HCT116 (cell line): ENCODE measurements around the gene RPL39L. TPM values are rescaled to one million over a fixed set of nuclear protein-coding genes. Genes with fewer than 3 reads are reported as not detected.

Experiments
- ATAC-seq: fragments of 200-7000 bp; cut with Tn5 transposase; 2 replicates; pipeline ENCODE4 v1.9.1; 2020; ENCODE audit warnings: mild to moderate bottlenecking, moderate library complexity
- BruUV-seq: library from RNA; stranded (reverse); fragments of 400-500 nt; replicated peaks from 2 replicates; lab custom pipeline; 2021; lab: Mats Ljungman, UMichigan
- CTCF ChIA-PET: fragments of 300-600 bp; sonication (Branson Sonifier 250); formaldehyde crosslinking; loops from one replicate; lab custom pipeline; 2021; ENCODE audit warnings: antibody characterized with exemption; lab: Charles Lee
- POLR2A ChIA-PET: fragments of 300-600, 350-600 bp; sonication (Branson Sonifier 250); formaldehyde crosslinking; loops from one replicate; lab custom pipeline; 2021; ENCODE audit warnings: antibody characterized with exemption; lab: Charles Lee
- RAD21 ChIA-PET, 2 experiments: fragments of 300-600 bp; sonication (Branson Sonifier 250); formaldehyde crosslinking; loops; one replicate each; lab custom pipeline; 2023; ENCODE audit warnings: low total read pairs in 2 of 2; ENCODE audit not compliant: uncharacterized antibody in 2 of 2, unreplicated experiment in 2 of 2, low non-redundant PET in 1 of 2; lab: Charles Lee
- DNase-seq: peaks from one replicate; pipeline ENCODE4 v3.0.0-alpha.2; 2010; ENCODE audit warnings: low read depth, low spot score
- H2AFZ ChIP-seq: fragments of 200-600 bp; shearing (Covaris generic), sonication (generic); 2 replicates; pipeline ENCODE4 v1.6.1; 2017; ENCODE audit warnings: low read depth, mixed run types, mixed read lengths, antibody characterized with exemption, low read length; ENCODE audit not compliant: poor library complexity, severe bottlenecking
- H3K27ac ChIP-seq: 2 replicates; pipeline ENCODE4 v1.5.1; 2012; ENCODE audit warnings: low read depth, low read length
- H3K27me3 ChIP-seq: fragments of 200-600 bp; sonication (generic); 2 replicates; pipeline ENCODE4 v1.6.1; 2016; ENCODE audit warnings: mixed run types, low read length, mixed read lengths; ENCODE audit not compliant: insufficient read depth
- H3K36me3 ChIP-seq, 2 experiments: fragments of 200-500 bp in 1 of 2; fragments of 200-600 bp in 1 of 2; sonication (Bioruptor generic) in 1 of 2; sonication (generic) in 1 of 2; 2 replicates each; pipeline versions ENCODE4 v1.5.1 to v1.6.1; 2014 to 2016; ENCODE audit warnings: low read length in 2 of 2, inconsistent platforms in 1 of 2, mixed read lengths in 1 of 2, mixed run types in 1 of 2; ENCODE audit not compliant: insufficient read depth in 2 of 2, control insufficient read depth in 1 of 2
- H3K4me1 ChIP-seq, 2 experiments: fragments of 200-600 bp in 1 of 2; sonication (generic) in 1 of 2; 2 replicates each; pipeline versions ENCODE4 v1.5.1 to v1.6.1; 2012 to 2017; ENCODE audit warnings: low read length in 2 of 2, inconsistent platforms in 1 of 2, mild to moderate bottlenecking in 1 of 2, mixed read lengths in 1 of 2, mixed run types in 1 of 2, moderate library complexity in 1 of 2; ENCODE audit not compliant: insufficient read depth in 2 of 2, control insufficient read depth in 1 of 2
- H3K4me2 ChIP-seq: fragments of 200-600 bp; sonication (generic); 2 replicates; pipeline ENCODE4 v1.6.1; 2017; ENCODE audit warnings: mixed run types, low read length, mixed read lengths
- H3K4me3 ChIP-seq, 2 experiments: fragments of 200-600 bp in 1 of 2; sonication (generic) in 1 of 2; replicated peaks in 1 of 2; 2 replicates each; pipeline ENCODE4 v1.5.1; 2011 to 2016; ENCODE audit warnings: low read length in 2 of 2, control low read depth in 1 of 2, low read depth in 1 of 2, mild to moderate bottlenecking in 1 of 2, mixed read lengths in 1 of 2, mixed run types in 1 of 2
- H3K79me2 ChIP-seq: fragments of 200-600 bp; sonication (generic); 2 replicates; pipeline ENCODE4 v1.6.1; 2017; ENCODE audit warnings: mild to moderate bottlenecking, mixed run types, low read length, moderate library complexity, mixed read lengths; ENCODE audit not compliant: insufficient read depth
- H3K9ac ChIP-seq: fragments of 200-600 bp; sonication (generic); 2 replicates; pipeline ENCODE4 v1.6.1; 2016; ENCODE audit warnings: low read length, mixed read lengths
- H3K9me2 ChIP-seq: fragments of 200-600 bp; sonication (generic), shearing (Covaris generic); 2 replicates; pipeline ENCODE4 v1.6.1; 2017; ENCODE audit warnings: mixed run types, mild to moderate bottlenecking, moderate library complexity; ENCODE audit not compliant: insufficient read depth
- H3K9me3 ChIP-seq, 2 experiments: fragments of 200-500 bp in 1 of 2; fragments of 200-600 bp in 1 of 2; sonication (Bioruptor generic) in 1 of 2; sonication (generic) in 1 of 2; 2 replicates each; pipeline ENCODE4 v1.6.1; 2014 to 2017; ENCODE audit warnings: low read length in 2 of 2, mixed read lengths in 2 of 2, inconsistent platforms in 1 of 2, low read depth in 1 of 2, mild to moderate bottlenecking in 1 of 2, mixed run types in 1 of 2, moderate library complexity in 1 of 2; ENCODE audit not compliant: control insufficient read depth in 1 of 2, insufficient read depth in 1 of 2
- H4K20me1 ChIP-seq: fragments of 200-600 bp; sonication (generic), shearing (Covaris generic); 2 replicates; pipeline ENCODE4 v1.6.1; 2017; ENCODE audit warnings: mixed run types, mild to moderate bottlenecking, moderate library complexity; ENCODE audit not compliant: insufficient read depth
- ELF1 ChIP-seq: IDR thresholded peaks from 2 replicates; pipeline ENCODE4 v1.6.1; 2012; ENCODE audit warnings: low read depth, borderline replicate concordance
- EZH2 ChIP-seq: fragments of 200-600 bp; sonication (generic); IDR thresholded peaks from 2 replicates; pipeline ENCODE4 v1.6.1; 2017; ENCODE audit warnings: antibody characterized with exemption, mixed run types
- POLR2A ChIP-seq: IDR thresholded peaks from 2 replicates; pipeline ENCODE4 v1.7.0; 2011; ENCODE audit warnings: borderline replicate concordance; ENCODE audit not compliant: insufficient read depth, insufficient read length; ENCODE audit errors: extremely low read depth
- RAD21 ChIP-seq: IDR thresholded peaks from 2 replicates; pipeline ENCODE4 v1.6.1; 2012; ENCODE audit warnings: low read depth, mild to moderate bottlenecking
- SIN3A ChIP-seq: IDR thresholded peaks from 2 replicates; pipeline ENCODE4 v1.6.1; 2012; ENCODE audit warnings: low read depth
- SRF ChIP-seq: IDR thresholded peaks from 2 replicates; pipeline ENCODE4 v1.6.1; 2012; ENCODE audit warnings: low read depth
- ZFX ChIP-seq: fragments of 450-650 bp; IDR thresholded peaks from 2 replicates; pipeline ENCODE4 v1.6.1; 2017
- intact Hi-C: fragments of 100-400 bp; cut with micrococcal nuclease; formaldehyde crosslinking; loops from 2 replicates; pipeline ENCODE4 v1.10.0; 2022
- total RNA-seq: library from RNA; stranded (reverse); gene quantifications from one replicate; pipeline ENCODE4 v1.2.1, GENCODE V29; 2021; ENCODE audit not compliant: unreplicated experiment
- TF ChIP-seq, protein P1 (sequence below): IDR thresholded peaks from 2 replicates; pipeline ENCODE4 v1.6.1; 2011; ENCODE audit warnings: mild to moderate bottlenecking, low read length, moderate library complexity; ENCODE audit not compliant: insufficient replicate concordance; ENCODE audit errors: extremely low read depth
- TF ChIP-seq, protein P2 (sequence below): IDR thresholded peaks from 2 replicates; pipeline ENCODE4 v1.6.1; 2012; ENCODE audit warnings: low read depth

The RPL39L gene
- total RNA-seq, 1 experiment from 2014 or later, result not detected

DNA sequence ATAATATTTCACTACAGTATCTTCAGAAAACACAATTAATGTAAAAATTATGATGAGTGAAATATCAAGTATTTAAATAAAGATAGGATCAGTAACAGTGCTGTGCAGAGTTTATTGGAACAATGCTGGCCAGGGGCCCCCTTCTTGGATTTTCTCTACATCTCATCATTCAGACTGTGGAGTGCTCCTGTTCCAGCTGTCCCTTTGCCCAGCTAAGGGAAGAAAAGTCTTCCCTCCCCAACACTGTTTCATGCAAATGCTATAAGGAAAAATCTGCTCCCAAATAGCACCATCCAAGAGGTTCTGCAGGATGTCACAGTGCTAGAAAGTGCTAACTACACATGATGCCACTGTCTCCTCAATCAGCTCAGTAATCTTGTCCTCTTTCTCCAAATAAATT, 64.5 kb downstream of the RPL39L start (continued):
- no peak for TF ChIP-seq EZH2
- TF ChIP-seq SRF, result no peak
- no peak for TF ChIP-seq RAD21
- TF ChIP-seq, all 23 proteins: peak for 0

GRCh38 chr3:187073581-187074098, 65.7 kb downstream of the RPL39L start:
- no peaks in the 10 kb centered on the region for H3K36me3 ChIP-seq
- POLR2A ChIA-PET, result no interaction called here
- H3K4me2 ChIP-seq, result no peak overlapping the region
- intact Hi-C loops, result no loop called here
- H2AFZ ChIP-seq, result no peak overlapping the region
- no peaks in the 10 kb centered on the region for H3K79me2 ChIP-seq
- H3K9me3 ChIP-seq, result no peaks in the 10 kb centered on the region
- CTCF ChIA-PET, result no interaction called here
- H3K9me2 ChIP-seq, result no peaks in the 10 kb centered on the region
- ATAC-seq, result no peak
- H3K4me3 ChIP-seq, result no peak overlapping the region
- H3K27ac ChIP-seq, result no peak overlapping the region
- DNase-seq, result no peak
- H3K27me3 ChIP-seq, result no peaks in the 10 kb centered on the region
- TF ChIP-seq POLR2A, result no peak
- no peak for TF ChIP-seq SIN3A
- TF ChIP-seq, protein P1, sequence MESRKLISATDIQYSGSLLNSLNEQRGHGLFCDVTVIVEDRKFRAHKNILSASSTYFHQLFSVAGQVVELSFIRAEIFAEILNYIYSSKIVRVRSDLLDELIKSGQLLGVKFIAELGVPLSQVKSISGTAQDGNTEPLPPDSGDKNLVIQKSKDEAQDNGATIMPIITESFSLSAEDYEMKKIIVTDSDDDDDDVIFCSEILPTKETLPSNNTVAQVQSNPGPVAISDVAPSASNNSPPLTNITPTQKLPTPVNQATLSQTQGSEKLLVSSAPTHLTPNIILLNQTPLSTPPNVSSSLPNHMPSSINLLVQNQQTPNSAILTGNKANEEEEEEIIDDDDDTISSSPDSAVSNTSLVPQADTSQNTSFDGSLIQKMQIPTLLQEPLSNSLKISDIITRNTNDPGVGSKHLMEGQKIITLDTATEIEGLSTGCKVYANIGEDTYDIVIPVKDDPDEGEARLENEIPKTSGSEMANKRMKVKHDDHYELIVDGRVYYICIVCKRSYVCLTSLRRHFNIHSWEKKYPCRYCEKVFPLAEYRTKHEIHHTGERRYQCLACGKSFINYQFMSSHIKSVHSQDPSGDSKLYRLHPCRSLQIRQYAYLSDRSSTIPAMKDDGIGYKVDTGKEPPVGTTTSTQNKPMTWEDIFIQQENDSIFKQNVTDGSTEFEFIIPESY, result no peak
- TF ChIP-seq ZFX, result no peak
- TF ChIP-seq SRF, result no peak
- TF ChIP-seq, protein P2, sequence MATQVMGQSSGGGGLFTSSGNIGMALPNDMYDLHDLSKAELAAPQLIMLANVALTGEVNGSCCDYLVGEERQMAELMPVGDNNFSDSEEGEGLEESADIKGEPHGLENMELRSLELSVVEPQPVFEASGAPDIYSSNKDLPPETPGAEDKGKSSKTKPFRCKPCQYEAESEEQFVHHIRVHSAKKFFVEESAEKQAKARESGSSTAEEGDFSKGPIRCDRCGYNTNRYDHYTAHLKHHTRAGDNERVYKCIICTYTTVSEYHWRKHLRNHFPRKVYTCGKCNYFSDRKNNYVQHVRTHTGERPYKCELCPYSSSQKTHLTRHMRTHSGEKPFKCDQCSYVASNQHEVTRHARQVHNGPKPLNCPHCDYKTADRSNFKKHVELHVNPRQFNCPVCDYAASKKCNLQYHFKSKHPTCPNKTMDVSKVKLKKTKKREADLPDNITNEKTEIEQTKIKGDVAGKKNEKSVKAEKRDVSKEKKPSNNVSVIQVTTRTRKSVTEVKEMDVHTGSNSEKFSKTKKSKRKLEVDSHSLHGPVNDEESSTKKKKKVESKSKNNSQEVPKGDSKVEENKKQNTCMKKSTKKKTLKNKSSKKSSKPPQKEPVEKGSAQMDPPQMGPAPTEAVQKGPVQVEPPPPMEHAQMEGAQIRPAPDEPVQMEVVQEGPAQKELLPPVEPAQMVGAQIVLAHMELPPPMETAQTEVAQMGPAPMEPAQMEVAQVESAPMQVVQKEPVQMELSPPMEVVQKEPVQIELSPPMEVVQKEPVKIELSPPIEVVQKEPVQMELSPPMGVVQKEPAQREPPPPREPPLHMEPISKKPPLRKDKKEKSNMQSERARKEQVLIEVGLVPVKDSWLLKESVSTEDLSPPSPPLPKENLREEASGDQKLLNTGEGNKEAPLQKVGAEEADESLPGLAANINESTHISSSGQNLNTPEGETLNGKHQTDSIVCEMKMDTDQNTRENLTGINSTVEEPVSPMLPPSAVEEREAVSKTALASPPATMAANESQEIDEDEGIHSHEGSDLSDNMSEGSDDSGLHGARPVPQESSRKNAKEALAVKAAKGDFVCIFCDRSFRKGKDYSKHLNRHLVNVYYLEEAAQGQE, result no peak
- no peak for TF ChIP-seq ELF1
- H3K4me1 ChIP-seq, result no peaks in the 10 kb centered on the region
- H3K9ac ChIP-seq, result no peak overlapping the region
- RAD21 ChIA-PET, result no interaction called here
- no TSS peak for BruUV-seq
- no peaks in the 10 kb centered on the region for H4K20me1 ChIP-seq
